NCI-H1092 (cell line): Measurements from ENCODE around the gene ZCRB1.

Experiments
- DNase-seq: peaks from one replicate; lab custom pipeline; 2025; lab: John Stamatoyannopoulos, UW

Gene ZCRB1

GRCh38 chr12:42278128-42278510, 47.8 kb downstream of the ZCRB1 start:
- no peak for DNase-seq

DNA sequence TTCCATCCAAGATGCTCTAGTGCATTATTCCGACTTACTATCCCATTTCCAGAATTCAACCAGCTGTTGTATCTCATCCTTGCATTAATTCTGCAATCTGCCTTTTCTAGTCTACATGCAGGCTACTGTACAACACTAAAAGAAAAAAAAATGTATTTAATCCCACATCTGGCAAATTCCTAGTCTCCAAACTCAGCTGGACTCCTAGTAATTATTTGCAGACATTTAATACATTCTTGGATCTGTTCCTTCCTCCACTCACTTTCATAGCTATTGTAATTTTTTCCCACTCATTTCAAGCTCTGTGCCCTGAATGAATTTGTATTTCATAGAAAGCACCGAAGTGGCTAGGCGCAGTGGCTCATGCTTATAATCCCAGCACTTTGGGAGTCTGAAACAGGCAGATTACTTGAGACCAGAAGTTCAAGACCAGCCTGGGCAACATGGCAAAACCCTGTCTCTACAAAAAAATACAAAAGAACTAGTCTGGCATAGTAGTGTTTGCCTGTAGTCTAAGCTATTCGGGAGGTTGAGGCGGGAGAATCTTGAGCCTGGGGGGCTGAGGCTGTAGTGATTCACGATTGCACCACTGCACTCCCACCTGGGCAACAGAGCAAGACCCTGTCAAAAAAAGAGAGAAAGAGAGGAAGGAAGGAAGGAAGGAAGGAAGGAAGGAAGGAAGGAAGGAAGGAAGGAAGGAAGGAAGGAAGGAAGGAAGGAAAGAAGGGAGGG, 48.3 kb downstream of the ZCRB1 start:
- DNase-seq: no peak

- no peak for DNase-seq
Observed at GRCh38 chr12:42275499-42275898, 50.4 kb downstream of the ZCRB1 start.

DNA sequence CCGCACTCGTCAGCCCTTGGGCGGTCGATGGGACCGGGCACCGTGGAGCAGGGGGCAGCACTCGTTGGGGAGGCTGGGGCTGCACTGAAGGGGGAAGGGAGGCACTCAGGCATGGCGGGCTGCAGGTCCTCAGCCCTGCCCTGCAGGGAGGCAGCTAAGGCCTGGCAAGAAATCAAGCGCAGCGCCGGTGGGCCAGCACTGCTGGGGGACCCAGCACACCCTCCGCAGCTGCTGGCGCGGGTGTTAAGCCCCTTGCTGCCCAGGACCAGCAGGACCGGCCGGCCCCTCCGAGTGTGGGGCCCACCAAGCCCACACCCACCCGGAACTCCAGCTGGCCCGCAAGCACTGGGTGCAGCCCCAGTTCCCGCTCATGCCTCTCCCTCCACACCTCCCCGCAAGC, 52.2 kb downstream of the ZCRB1 start:
- DNase-seq: no peak

- no peak for DNase-seq
Observed at GRCh38 chr12:42270596-42270995, 55.3 kb downstream of the ZCRB1 start.

- no peak for DNase-seq
Observed at GRCh38 chr12:42267413-42268190, 58.3 kb downstream of the ZCRB1 start.

DNA sequence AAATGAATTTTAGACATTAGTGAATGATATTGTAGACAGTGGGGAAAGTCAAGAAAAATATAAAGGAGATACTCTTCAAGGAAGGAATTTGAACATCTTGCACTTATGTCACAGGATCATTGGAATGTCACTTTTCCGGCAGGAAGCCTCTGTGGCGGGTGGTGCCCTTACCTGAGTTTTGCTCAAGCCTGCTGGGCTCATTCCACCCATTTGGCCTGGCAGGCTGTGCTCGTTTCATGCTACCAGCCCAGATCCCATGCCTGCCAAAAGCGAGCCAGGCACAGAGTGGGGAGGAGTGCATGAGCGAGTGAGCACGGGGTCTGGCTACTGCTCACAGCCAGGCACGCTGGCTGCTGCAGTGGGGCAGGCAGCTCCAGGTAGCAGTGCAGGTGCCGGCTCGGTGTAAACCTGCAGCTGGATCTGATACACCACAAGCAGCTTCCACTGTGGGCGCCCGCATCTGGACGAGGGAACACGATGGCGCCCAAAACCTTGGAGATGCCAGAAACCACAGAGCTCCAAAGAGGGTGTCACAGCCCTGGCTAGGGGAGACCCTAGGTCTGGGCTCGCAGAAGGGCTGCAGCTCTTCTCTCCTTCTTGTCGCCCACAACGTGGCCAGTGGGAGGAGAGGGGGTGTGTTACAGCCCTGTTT, 59.2 kb downstream of the ZCRB1 start:
- no peak for DNase-seq

DNA sequence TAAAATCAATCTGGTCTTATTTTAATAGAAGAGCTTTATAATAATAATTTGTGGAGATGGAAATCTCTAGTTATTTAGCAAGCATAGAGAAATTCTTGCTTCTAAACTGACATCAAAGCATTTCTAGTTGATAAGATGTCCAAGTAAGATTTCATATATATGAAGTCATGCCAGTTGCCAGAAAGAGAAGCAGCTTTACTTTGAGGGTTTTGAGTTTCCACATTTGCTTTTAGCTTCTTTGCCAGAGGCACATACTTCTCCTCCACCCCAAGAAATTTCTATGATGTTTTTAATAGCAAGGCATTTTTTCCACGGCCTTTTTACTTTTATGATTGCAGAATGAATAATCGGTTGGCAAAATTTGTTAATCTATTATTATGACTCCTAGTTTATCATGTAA, 63.6 kb downstream of the ZCRB1 start:
- DNase-seq: no peak
